IMR-90 (cell line): Measurements from ENCODE around the gene SEC31B. TPM values are rescaled to one million over a fixed set of nuclear protein-coding genes. Genes with fewer than 3 reads are reported as not detected.

Experiments used
- ATAC-seq: fragments of 200-7000 bp; cut with Tn5 transposase; 2 replicates; pipeline ENCODE4 v1.9.1; 2020; ENCODE audit warnings: low read depth, mild to moderate bottlenecking, moderate library complexity
- BruUV-seq: library from RNA; stranded (reverse); fragments of 400-500 nt; replicated peaks from 2 replicates; lab custom pipeline; 2021; lab: Mats Ljungman, UMichigan
- CTCF ChIA-PET: fragments of 300-600 bp; formaldehyde crosslinking; extraction: SDS; loops from one replicate; lab custom pipeline; 2021; ENCODE audit warnings: antibody characterized with exemption; lab: Yijun Ruan, JAX
- POLR2A ChIA-PET: fragments of 300-600 bp; sonication (Branson Sonifier 250); formaldehyde crosslinking; loops from one replicate; lab custom pipeline; 2022; ENCODE audit warnings: antibody characterized with exemption; ENCODE audit not compliant: unreplicated experiment; lab: Charles Lee
- DNase-seq: peaks from one replicate; pipeline ENCODE4 v3.0.0; 2013
- H2AFZ ChIP-seq: replicated peaks from 2 replicates; pipeline ENCODE3; 2013; ENCODE audit warnings: low read length, mild to moderate bottlenecking; ENCODE audit not compliant: poor library complexity
- H2AK5ac ChIP-seq: 2 replicates; pipeline ENCODE4 v1.6.1; 2013; ENCODE audit warnings: low read depth, low read length, inconsistent platforms
- H2AK9ac ChIP-seq: replicated peaks from 2 replicates; pipeline ENCODE3; 2013; ENCODE audit warnings: mild to moderate bottlenecking, low read depth, low read length, moderate library complexity; ENCODE audit not compliant: poor library complexity
- H2BK120ac ChIP-seq: 2 replicates; pipeline ENCODE4 v1.6.1; 2013; ENCODE audit warnings: low read depth, low read length, inconsistent platforms
- H2BK15ac ChIP-seq: 3 replicates; pipeline ENCODE4 v1.6.1; 2013; ENCODE audit warnings: low read depth, low read length, inconsistent platforms
- H2BK20ac ChIP-seq: 2 replicates; pipeline ENCODE4 v1.6.1; 2013; ENCODE audit warnings: low read depth, mild to moderate bottlenecking, inconsistent platforms, low read length, moderate library complexity
- H2BK5ac ChIP-seq: 2 replicates; pipeline ENCODE4 v1.6.1; 2013; ENCODE audit warnings: mild to moderate bottlenecking, low read depth, low read length, inconsistent platforms; ENCODE audit not compliant: poor library complexity, severe bottlenecking
- H3K14ac ChIP-seq: replicated peaks from 2 replicates; pipeline ENCODE4 v1.6.1; 2013; ENCODE audit warnings: low read depth, low read length, inconsistent platforms
- H3K18ac ChIP-seq: 2 replicates; pipeline ENCODE4 v1.6.1; 2013; ENCODE audit warnings: low read depth, low read length, control low read depth
- H3K23ac ChIP-seq: 2 replicates; pipeline ENCODE4 v1.6.1; 2013; ENCODE audit warnings: low read depth, low read length, inconsistent platforms
- H3K27ac ChIP-seq: 2 replicates; pipeline ENCODE4 v1.5.1; 2013; ENCODE audit warnings: mild to moderate bottlenecking, control low read depth, low read length; ENCODE audit not compliant: insufficient read depth
- H3K27me3 ChIP-seq: 2 replicates; pipeline ENCODE4 v1.6.1; 2013; ENCODE audit warnings: low read length; ENCODE audit not compliant: control insufficient read depth, insufficient read depth
- H3K36me3 ChIP-seq: 2 replicates; pipeline ENCODE4 v1.6.1; 2013; ENCODE audit warnings: low read length, mixed read lengths; ENCODE audit not compliant: control insufficient read depth, insufficient read depth
- H3K4ac ChIP-seq: 2 replicates; pipeline ENCODE4 v1.6.1; 2013; ENCODE audit warnings: low read depth, low read length, inconsistent platforms
- H3K4me1 ChIP-seq: 2 replicates; pipeline ENCODE4 v1.6.1; 2013; ENCODE audit warnings: low read length, mixed read lengths; ENCODE audit not compliant: control insufficient read depth, insufficient read depth
- H3K4me2 ChIP-seq: 2 replicates; pipeline ENCODE4 v1.6.1; 2013; ENCODE audit warnings: low read depth, mild to moderate bottlenecking, control low read depth, low read length, moderate library complexity
- H3K4me3 ChIP-seq: 2 replicates; pipeline ENCODE4 v1.5.1; 2013; ENCODE audit warnings: low read depth, mild to moderate bottlenecking, control low read depth, low read length, moderate library complexity; ENCODE audit not compliant: insufficient read depth
- H3K56ac ChIP-seq: 2 replicates; pipeline ENCODE4 v1.6.1; 2013; ENCODE audit warnings: low read length, inconsistent platforms; ENCODE audit not compliant: insufficient read depth; ENCODE audit errors: extremely low read depth
- H3K79me1 ChIP-seq, 2 experiments: 2 replicates each; pipeline ENCODE4 v1.6.1; 2013; ENCODE audit warnings: low read length in 2 of 2, inconsistent platforms in 1 of 2, low read depth in 1 of 2
- H3K9ac ChIP-seq: 2 replicates; pipeline ENCODE4 v1.6.1; 2013; ENCODE audit warnings: low read depth, low read length, control low read depth
- H3K9me1 ChIP-seq: 2 replicates; pipeline ENCODE4 v1.6.1; 2013; ENCODE audit warnings: low read length, inconsistent platforms; ENCODE audit not compliant: insufficient read depth
- H3K9me3 ChIP-seq: 2 replicates; pipeline ENCODE4 v1.6.1; 2013; ENCODE audit warnings: low read length; ENCODE audit not compliant: control insufficient read depth, insufficient read depth
- H4K20me1 ChIP-seq: 2 replicates; pipeline ENCODE4 v1.6.1; 2013; ENCODE audit warnings: low read length, inconsistent platforms; ENCODE audit not compliant: insufficient read depth
- H4K5ac ChIP-seq: 2 replicates; pipeline ENCODE4 v1.6.1; 2013; ENCODE audit warnings: mild to moderate bottlenecking, low read depth, low read length, control low read depth
- H4K8ac ChIP-seq, 2 experiments: 2 replicates each; pipeline ENCODE4 v1.6.1; 2013; ENCODE audit warnings: low read depth in 2 of 2, low read length in 2 of 2, control low read depth in 1 of 2, inconsistent platforms in 1 of 2
- H4K91ac ChIP-seq: 2 replicates; pipeline ENCODE4 v1.6.1; 2013; ENCODE audit warnings: low read depth, low read length, inconsistent platforms; ENCODE audit not compliant: insufficient read depth
- BHLHE40 ChIP-seq: fragments of 150-350 bp; IDR thresholded peaks from 2 replicates; pipeline ENCODE4 v1.6.1; 2016; ENCODE audit warnings: mild to moderate bottlenecking, low read depth, low read length
- FOS ChIP-seq: fragments of 150-350 bp; IDR thresholded peaks from 2 replicates; pipeline ENCODE4 v1.6.1; 2016; ENCODE audit warnings: low read depth, low read length
- MAFK ChIP-seq: IDR thresholded peaks from 2 replicates; pipeline ENCODE4 v1.6.1; 2012; ENCODE audit warnings: low read depth, low read length, improper control_type of control experiment
- NFE2L2 ChIP-seq: fragments of 150-350 bp; IDR thresholded peaks from 2 replicates; pipeline ENCODE4 v1.6.1; 2016; ENCODE audit warnings: low read depth, mild to moderate bottlenecking, low read length
- RCOR1 ChIP-seq: IDR thresholded peaks from 2 replicates; pipeline ENCODE4 v1.6.1; 2012; ENCODE audit warnings: mild to moderate bottlenecking, low read length, improper control_type of control experiment; ENCODE audit not compliant: insufficient replicate concordance
- RFX5 ChIP-seq: IDR thresholded peaks from 2 replicates; pipeline ENCODE4 v1.8.0; 2012; ENCODE audit warnings: low read depth, mild to moderate bottlenecking, low read length, moderate library complexity
- WGBS, 2 experiments: methylation state at CpG; one replicate each; pipeline versions ENCODE4 v1.1.5 to v1.1.7; 2013; ENCODE audit warnings: missing lambda C conversion rate in 2 of 2; ENCODE audit not compliant: insufficient read length in 1 of 2; ENCODE audit errors: extremely low coverage in 2 of 2; 5-methylcytosine and 5-hydroxymethylcytosine counted together
- dilution Hi-C: fragments of 300-500 bp; cut with HindIII; formaldehyde crosslinking; loops from one replicate; pipeline ENCODE4 v1.14.3; 2018; ENCODE audit warnings: low sequenced_read_pairs; ENCODE audit not compliant: unreplicated experiment
- in situ Hi-C: fragments of 300-500 bp; cut with MboI; formaldehyde crosslinking; loops from 3 replicates; pipeline ENCODE4 v1.14.3; 2019; ENCODE audit warnings: low sequenced_read_pairs, inconsistent platforms, mixed read lengths
- intact Hi-C: fragments of 100-400 bp; cut with micrococcal nuclease; formaldehyde crosslinking; loops from 2 replicates; pipeline ENCODE4 v1.10.0; 2022
- polyA plus RNA-seq, 3 experiments: library from polyadenylated mRNA; depleted of rRNA; stranded (reverse); fragments of >200 nt; gene quantifications; 2 replicates each; pipeline ENCODE4 v1.2.3, GENCODE V29; 2012; ENCODE audit warnings: low replicate concordance in 1 of 3
- total RNA-seq: library from RNA; depleted of rRNA; stranded (reverse); fragments of >200 nt; gene quantifications from 2 replicates; pipeline ENCODE4 v1.2.3, GENCODE V29; 2012

Gene SEC31B
- total and polyA plus RNA-seq, 2 of the 4 experiments (the other 2 are of a cell fraction): 1.3 to 8.1 TPM

DNA sequence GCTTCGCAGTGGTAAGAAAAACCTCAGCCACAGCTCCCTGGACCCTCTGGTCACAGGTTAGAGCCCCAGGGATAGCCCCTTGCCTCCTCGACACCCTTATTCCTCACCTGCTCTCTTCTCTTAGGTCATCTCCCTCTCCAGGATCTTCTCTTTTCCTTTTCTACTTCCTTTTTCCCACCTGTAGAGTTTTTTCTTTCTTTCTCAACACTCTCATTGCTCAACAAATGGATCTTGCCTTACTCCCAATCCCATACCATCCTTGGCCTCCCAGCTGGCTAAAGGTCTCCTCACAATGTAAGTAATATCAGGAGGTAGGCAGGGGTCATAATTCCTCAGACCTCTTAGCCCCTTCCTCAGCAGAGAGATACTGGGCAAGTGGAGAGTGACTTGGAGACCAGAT lies 39.7 kb downstream of the SEC31B start:
- Histone ChIP-seq H3K4me1 (peaks cover 4% of the 10 kb centered on the region; the same call in 1 of the 2 replicates), H3K23ac (no peak overlapping the region), H4K20me1 (no peaks in the 10 kb centered on the region; the same call in 1 of the 2 replicates), H3K79me1 (no peaks in the 10 kb centered on the region), H3K14ac (no peak overlapping the region), H3K36me3 (no peaks in the 10 kb centered on the region), H4K8ac (no peak overlapping the region), H2BK5ac (no peak overlapping the region), H2BK15ac (no peak overlapping the region), H3K9me3 (no peaks in the 10 kb centered on the region), H3K56ac (no peak overlapping the region), H2AFZ (no peak overlapping the region), H2BK20ac (no peak overlapping the region), H2AK9ac (no peak overlapping the region), H2AK5ac (no peak overlapping the region), H3K18ac (no peak overlapping the region), H3K4me3 (no peak overlapping the region), H2BK120ac (no peak overlapping the region), H3K4ac (no peak overlapping the region), H4K5ac (no peak overlapping the region), H3K4me2 (no peak overlapping the region), H3K27ac (no peak overlapping the region), H3K9me1 (no peaks in the 10 kb centered on the region), H3K9ac (no peak overlapping the region), H3K27me3 (peaks cover 33% of the 10 kb centered on the region), H4K91ac (no peak overlapping the region)
- WGBS, 2 experiments: 29% methylated on average over 1 of the region's 2 CpGs; no CpG with 5 or more reads in 1 of the 2 experiments
- dilution Hi-C loops (no loop called here), in situ Hi-C loops (no loop called here), intact Hi-C loops (no loop called here)
- BruUV-seq: no TSS peak
- ChIA-PET CTCF (no interaction called here), POLR2A (no interaction called here)
- no peak for DNase-seq
- ATAC-seq: no peak
- TF ChIP-seq BHLHE40: no peak
- TF ChIP-seq FOS: no peak
- TF ChIP-seq MAFK: no peak
- TF ChIP-seq NFE2L2: no peak
- no peak for TF ChIP-seq RCOR1
- TF ChIP-seq RFX5: no peak
